ENCODE measurements around the gene LRRC49. TPM values are rescaled to one million over a fixed set of nuclear protein-coding genes. Genes with fewer than 3 reads are reported as not detected.

Gene LRRC49
- total RNA-seq, 6 donors from 2014 or later, result 3.0 to 26.7 (median 9.2) TPM

DNA sequence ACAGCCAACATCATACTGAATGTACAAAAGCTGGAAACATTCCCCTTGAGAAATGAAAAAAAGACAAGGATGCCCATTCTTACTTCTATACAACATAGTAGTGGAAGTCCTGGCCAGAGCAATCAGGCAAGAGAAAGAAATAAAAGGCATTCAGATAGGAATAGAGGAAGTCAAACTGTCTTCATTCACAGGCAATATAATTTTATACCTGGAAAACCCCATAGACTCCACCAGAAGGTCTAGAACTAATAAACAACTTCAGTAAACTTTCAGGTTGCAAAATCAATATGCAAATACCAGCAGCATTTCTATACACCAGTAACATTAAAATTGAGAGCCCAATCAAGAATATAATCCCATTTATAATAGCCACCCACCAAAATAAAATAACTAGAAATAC lies 195.5 kb downstream of the LRRC49 start:
- DNase-seq, result no peak
- Histone ChIP-seq H3K27me3 (no peaks in the 10 kb centered on the region), H3K9me3 (peaks cover 0 to 5% (median 0%) of the 10 kb centered on the region in 4 donors), H3K4me3 (no peak overlapping the region), H3K36me3 (no peaks in the 10 kb centered on the region), H3K4me1 (peaks cover 0 to 1% (median under 1%) of the 10 kb centered on the region in 4 donors), H3K27ac (no peak overlapping the region)
- ATAC-seq (ENCODE audit: low FRiP score in 2 of 2), result no peak
- TF ChIP-seq POLR2A (IDR thresholded peaks at IDR 0.05) (no peak), POLR2AphosphoS5 (IDR thresholded peaks at IDR 0.05) (no peak)

DNA sequence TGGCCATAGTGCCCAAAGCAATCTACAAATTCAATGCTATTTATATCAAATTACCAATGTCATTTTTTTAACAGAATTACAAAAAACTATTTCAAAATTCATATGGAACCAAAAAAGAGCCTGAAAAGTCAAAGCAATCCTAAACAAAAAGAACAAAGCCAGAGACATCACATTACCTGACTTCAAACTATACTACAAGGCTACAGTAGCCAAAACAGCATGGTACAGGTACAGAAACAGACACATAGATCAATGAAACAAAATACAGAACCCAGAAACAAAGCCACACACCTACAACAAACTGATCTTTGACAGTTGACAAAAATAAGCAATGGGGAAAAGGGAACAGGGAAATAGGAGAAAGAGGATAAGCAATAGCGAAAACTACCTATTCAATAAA lies 196.1 kb downstream of the LRRC49 start:
- no peaks in the 10 kb centered on the region for H3K4me1 ChIP-seq
- no peak overlapping the region for H3K4me3 ChIP-seq
- DNase-seq (no peak), ATAC-seq (ENCODE audit: low FRiP score in 2 of 2) (no peak)
- no peaks in the 10 kb centered on the region for H3K36me3 ChIP-seq
- H3K9me3 ChIP-seq, result peaks cover 0 to 5% (median 0%) of the 10 kb centered on the region in 4 donors
- no peak overlapping the region for H3K27ac ChIP-seq
- no peak for TF ChIP-seq POLR2AphosphoS5 (IDR thresholded peaks at IDR 0.05)
- TF ChIP-seq, protein P1, sequence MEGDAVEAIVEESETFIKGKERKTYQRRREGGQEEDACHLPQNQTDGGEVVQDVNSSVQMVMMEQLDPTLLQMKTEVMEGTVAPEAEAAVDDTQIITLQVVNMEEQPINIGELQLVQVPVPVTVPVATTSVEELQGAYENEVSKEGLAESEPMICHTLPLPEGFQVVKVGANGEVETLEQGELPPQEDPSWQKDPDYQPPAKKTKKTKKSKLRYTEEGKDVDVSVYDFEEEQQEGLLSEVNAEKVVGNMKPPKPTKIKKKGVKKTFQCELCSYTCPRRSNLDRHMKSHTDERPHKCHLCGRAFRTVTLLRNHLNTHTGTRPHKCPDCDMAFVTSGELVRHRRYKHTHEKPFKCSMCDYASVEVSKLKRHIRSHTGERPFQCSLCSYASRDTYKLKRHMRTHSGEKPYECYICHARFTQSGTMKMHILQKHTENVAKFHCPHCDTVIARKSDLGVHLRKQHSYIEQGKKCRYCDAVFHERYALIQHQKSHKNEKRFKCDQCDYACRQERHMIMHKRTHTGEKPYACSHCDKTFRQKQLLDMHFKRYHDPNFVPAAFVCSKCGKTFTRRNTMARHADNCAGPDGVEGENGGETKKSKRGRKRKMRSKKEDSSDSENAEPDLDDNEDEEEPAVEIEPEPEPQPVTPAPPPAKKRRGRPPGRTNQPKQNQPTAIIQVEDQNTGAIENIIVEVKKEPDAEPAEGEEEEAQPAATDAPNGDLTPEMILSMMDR (IDR thresholded peaks at IDR 0.05), result no peak
- no peak for TF ChIP-seq EP300 (IDR thresholded peaks at IDR 0.05)
- no peak for TF ChIP-seq POLR2A (IDR thresholded peaks at IDR 0.05)
- WGBS, 2 donors, result 85 to 100% methylated on average over 1 of the region's 1 CpG
- H3K27me3 ChIP-seq, result no peaks in the 10 kb centered on the region

GRCh38 chr15:71089801-71090200 lies 197.2 kb downstream of the LRRC49 start:
- no peak for DNase-seq
- no peaks in the 10 kb centered on the region for H3K36me3 ChIP-seq
- no peak overlapping the region for H3K4me3 ChIP-seq
- H3K27ac ChIP-seq, result no peak overlapping the region
- WGBS, 2 donors, result 43 to 54% methylated on average over 1 of the region's 1 CpG
- no peaks in the 10 kb centered on the region for H3K4me1 ChIP-seq
- H3K9me3 ChIP-seq, result peaks cover 0 to 5% (median 0%) of the 10 kb centered on the region in 4 donors
- TF ChIP-seq EP300 (IDR thresholded peaks at IDR 0.05) (no peak), POLR2A (IDR thresholded peaks at IDR 0.05) (no peak), POLR2AphosphoS5 (IDR thresholded peaks at IDR 0.05) (no peak)
- TF ChIP-seq, protein P1 (IDR thresholded peaks at IDR 0.05), result no peak
- ATAC-seq (ENCODE audit: low FRiP score in 2 of 2), result no peak
- H3K27me3 ChIP-seq, result no peaks in the 10 kb centered on the region

- Histone ChIP-seq H3K27me3 (no peaks in the 10 kb centered on the region), H3K4me3 (no peak overlapping the region), H3K4me1 (no peaks in the 10 kb centered on the region), H3K9me3 (peaks cover 0 to 5% (median 0%) of the 10 kb centered on the region in 4 donors), H3K36me3 (no peaks in the 10 kb centered on the region), H3K27ac (no peak overlapping the region)
- TF ChIP-seq EP300 (IDR thresholded peaks at IDR 0.05) (no peak), POLR2AphosphoS5 (IDR thresholded peaks at IDR 0.05) (no peak), POLR2A (IDR thresholded peaks at IDR 0.05) (no peak)
- TF ChIP-seq, protein P1 (IDR thresholded peaks at IDR 0.05), result no peak
- ATAC-seq (ENCODE audit: low FRiP score in 2 of 2), result no peak
- no peak for DNase-seq
- WGBS, 2 donors, result 79 to 83% methylated on average over 1 of the region's 1 CpG
Measured at GRCh38 chr15:71091601-71092000, 199.0 kb downstream of the LRRC49 start.

DNA sequence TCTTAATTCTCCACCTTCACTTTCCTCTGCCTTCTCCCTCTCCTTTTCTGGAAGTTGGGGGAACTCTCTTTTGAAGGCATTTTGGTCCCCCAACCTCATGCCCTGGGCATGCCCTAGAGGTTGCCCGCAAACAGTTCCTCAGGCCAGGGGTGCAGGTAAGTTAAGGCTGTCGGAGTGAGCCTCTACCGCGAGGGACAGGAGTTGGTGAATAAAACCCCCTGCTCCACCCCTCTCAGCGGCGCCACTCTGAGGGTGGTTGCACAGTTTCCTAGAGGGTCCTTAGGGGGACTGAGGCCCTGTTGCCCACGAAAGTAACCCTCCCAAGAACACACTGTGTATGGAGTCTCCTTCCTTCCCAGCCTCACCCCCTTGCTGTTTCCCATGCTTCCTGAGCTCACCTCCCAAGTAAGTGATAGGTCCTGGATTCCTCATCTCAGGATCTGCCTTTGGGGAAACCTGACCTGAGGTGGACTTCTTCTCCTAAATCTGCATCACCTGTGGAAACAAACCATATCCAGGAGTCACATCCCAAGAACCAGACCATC lies 199.5 kb downstream of the LRRC49 start:
- WGBS, 2 donors, result 85 to 91% methylated on average over 5 to 7 of the region's 7 CpGs
- peaks cover 0 to 5% (median 0%) of the 10 kb centered on the region in 4 donors for H3K4me1 ChIP-seq
- H3K36me3 ChIP-seq, result no peaks in the 10 kb centered on the region
- H3K4me3 ChIP-seq, result no peak overlapping the region
- H3K27ac ChIP-seq, result no peak overlapping the region
- H3K27me3 ChIP-seq, result no peaks in the 10 kb centered on the region
- no peak for ATAC-seq (ENCODE audit: low FRiP score in 2 of 2)
- H3K9me3 ChIP-seq, result peaks cover 0 to 5% (median 0%) of the 10 kb centered on the region in 4 donors
- no peak for TF ChIP-seq POLR2A (IDR thresholded peaks at IDR 0.05)
- no peak for TF ChIP-seq POLR2AphosphoS5 (IDR thresholded peaks at IDR 0.05)
- no peak for TF ChIP-seq EP300 (IDR thresholded peaks at IDR 0.05)
- TF ChIP-seq, protein P1 (IDR thresholded peaks at IDR 0.05), result no peak
- no peak for DNase-seq

Data from upper lobe of left lung (tissue), 6 donors.